PC-3 (cell line): ENCODE measurements around the gene USF1. TPM values are rescaled to one million over a fixed set of nuclear protein-coding genes. Genes with fewer than 3 reads are reported as not detected.

Experiments used
- ATAC-seq: fragments of 200-7000 bp; cut with Tn5 transposase; 2 replicates; pipeline ENCODE4 v1.9.1; 2020; ENCODE audit warnings: mild to moderate bottlenecking, moderate library complexity
- BruUV-seq: library from RNA; stranded (reverse); fragments of 400-500 nt; replicated peaks from 2 replicates; lab custom pipeline; 2021; lab: Mats Ljungman, UMichigan
- CTCF ChIA-PET: fragments of 300-600 bp; sonication (Branson Sonifier 250); formaldehyde crosslinking; loops from one replicate; lab custom pipeline; 2022; ENCODE audit warnings: antibody characterized with exemption; lab: Charles Lee
- POLR2A ChIA-PET: fragments of 300-600 bp; sonication (Branson Sonifier 250); formaldehyde crosslinking; loops from one replicate; lab custom pipeline; 2022; ENCODE audit warnings: antibody characterized with exemption; ENCODE audit not compliant: unreplicated experiment; lab: Charles Lee
- DNase-seq: peaks from one replicate; pipeline ENCODE4 v3.0.0-alpha.2; 2015
- H2AFZ ChIP-seq: fragments of 300-600 bp; sonication (generic); 2 replicates; pipeline ENCODE4 v1.6.0; 2016; ENCODE audit warnings: antibody characterized with exemption, low read length
- H3F3A ChIP-seq: fragments of 300-600 bp; sonication (generic); one replicate; pipeline ENCODE4 v1.6.0; 2017; ENCODE audit warnings: antibody characterized with exemption, low read length, control low read depth, mild to moderate bottlenecking; ENCODE audit not compliant: unreplicated experiment
- H3K27ac ChIP-seq: fragments of 300-600 bp; sonication (generic); 2 replicates; pipeline ENCODE4 v1.5.1; 2016; ENCODE audit warnings: mild to moderate bottlenecking, low read length
- H3K27me3 ChIP-seq: fragments of 300-600 bp; sonication (generic); 2 replicates; pipeline ENCODE4 v1.6.1; 2016; ENCODE audit warnings: low read length, mixed read lengths
- H3K36me3 ChIP-seq: fragments of 300-600 bp; sonication (generic); 2 replicates; pipeline ENCODE4 v1.6.1; 2016; ENCODE audit warnings: low read depth, mixed run types, low read length, mixed read lengths
- H3K4me1 ChIP-seq: fragments of 300-600 bp; sonication (generic); 2 replicates; pipeline ENCODE4 v1.5.1; 2016; ENCODE audit warnings: low read length; ENCODE audit not compliant: insufficient read depth
- H3K4me2 ChIP-seq: fragments of 300-600 bp; sonication (generic); 2 replicates; pipeline ENCODE4 v1.6.0; 2016; ENCODE audit warnings: low read length
- H3K4me3 ChIP-seq: fragments of 300-600 bp; sonication (generic); 2 replicates; pipeline ENCODE4 v1.5.1; 2016; ENCODE audit warnings: mild to moderate bottlenecking, low read length, mixed read lengths
- H3K79me2 ChIP-seq: fragments of 300-600 bp; sonication (generic); 2 replicates; pipeline ENCODE4 v1.6.1; 2017; ENCODE audit warnings: low read length, mixed read lengths
- H3K9ac ChIP-seq: fragments of 300-600 bp; sonication (generic); 2 replicates; pipeline ENCODE4 v1.6.0; 2016; ENCODE audit warnings: mild to moderate bottlenecking, low read length
- H3K9me2 ChIP-seq: fragments of 300-600 bp; sonication (generic); replicated peaks from 2 replicates; pipeline ENCODE4 v1.6.1; 2016; ENCODE audit warnings: mixed run types, low read length, mixed read lengths
- H3K9me3 ChIP-seq: fragments of 300-600 bp; sonication (generic); 2 replicates; pipeline ENCODE4 v1.6.1; 2016; ENCODE audit warnings: low read length, mixed read lengths
- H4K20me1 ChIP-seq: fragments of 300-600 bp; sonication (generic); 2 replicates; pipeline ENCODE4 v1.6.1; 2016; ENCODE audit warnings: low read length, mixed read lengths
- CTCF ChIP-seq: fragments of 300-600 bp; sonication (generic); conservative IDR thresholded peaks from 2 replicates; pipeline ENCODE4 v1.5.1; 2017; ENCODE audit warnings: antibody characterized with exemption, low read depth, mild to moderate bottlenecking, low read length
- EZH2 ChIP-seq: fragments of 300-600 bp; sonication (generic); IDR thresholded peaks from one replicate; pipeline ENCODE4 v1.6.1; 2017; ENCODE audit warnings: antibody characterized with exemption, mild to moderate bottlenecking, low read length; ENCODE audit not compliant: unreplicated experiment
- EZH2phosphoT487 ChIP-seq: fragments of 300-600 bp; sonication (generic); IDR thresholded peaks from 2 replicates; pipeline ENCODE4 v1.6.1; 2018; ENCODE audit warnings: mild to moderate bottlenecking, antibody characterized with exemption, low read length, borderline replicate concordance
- intact Hi-C: fragments of 100-400 bp; cut with micrococcal nuclease; formaldehyde crosslinking; loops from 2 replicates; pipeline ENCODE4 v1.9.0; 2023
- total RNA-seq: library from RNA; depleted of rRNA; stranded (reverse); fragments of >200 nt; gene quantifications from 2 replicates; pipeline ENCODE4 v1.2.3, GENCODE V29; 2014

USF1 gene
- total RNA-seq, 1 experiment from 2014 or later, result 113 TPM

GRCh38 chr1:161085165-161085564 is 39.4 kb upstream of the USF1 start:
- H3K4me1 ChIP-seq, result peaks cover 87% of the 10 kb centered on the region
- H3K9ac ChIP-seq, result no peak overlapping the region
- ATAC-seq (no peak), DNase-seq (no peak)
- no peak overlapping the region for H3K4me3 ChIP-seq
- no peaks in the 10 kb centered on the region for H3K9me3 ChIP-seq
- H3K27me3 ChIP-seq, result no peaks in the 10 kb centered on the region
- peak overlapping the region; percentile 56 for H3K27ac ChIP-seq
- TF ChIP-seq EZH2phosphoT487 (no peak), EZH2 (no peak), CTCF (no peak)
- H3K9me2 ChIP-seq, result no peaks in the 10 kb centered on the region
- no TSS peak for BruUV-seq
- peak overlapping the region; percentile 68 for H3K4me2 ChIP-seq
- no peaks in the 10 kb centered on the region for H3K36me3 ChIP-seq
- CTCF ChIA-PET, result no interaction called here
- H3K79me2 ChIP-seq, result peaks cover 26% of the 10 kb centered on the region
- H4K20me1 ChIP-seq, result no peaks in the 10 kb centered on the region
- POLR2A ChIA-PET, result no interaction called here
- intact Hi-C loops, result no loop called here
- H2AFZ ChIP-seq, result no peak overlapping the region
- no peaks in the 10 kb centered on the region for H3F3A ChIP-seq

GRCh38 chr1:161084597-161084988 is 38.8 kb upstream of the USF1 start:
- Histone ChIP-seq H2AFZ (no peak overlapping the region), H3K27me3 (no peaks in the 10 kb centered on the region), H3K4me3 (no peak overlapping the region), H3K9me3 (no peaks in the 10 kb centered on the region), H4K20me1 (no peaks in the 10 kb centered on the region), H3K36me3 (no peaks in the 10 kb centered on the region), H3K9ac (no peak overlapping the region), H3K9me2 (no peaks in the 10 kb centered on the region), H3K4me1 (peaks cover 82% of the 10 kb centered on the region), H3K27ac (peak overlapping the region; percentile 56), H3K79me2 (peaks cover 26% of the 10 kb centered on the region), H3K4me2 (peak overlapping the region; percentile 68), H3F3A (no peaks in the 10 kb centered on the region)
- CTCF ChIA-PET, result no interaction called here
- POLR2A ChIA-PET, result no interaction called here
- no TSS peak for BruUV-seq
- TF ChIP-seq EZH2phosphoT487, result no peak
- intact Hi-C loops, result no loop called here
- DNase-seq (no peak), ATAC-seq (no peak)

- BruUV-seq, result no TSS peak
- intact Hi-C loops, result no loop called here
Observed at GRCh38 chr1:161083748-161084596, 38.2 kb upstream of the USF1 start.

More at GRCh38 chr1:161083748-161084596, 38.2 kb upstream of the USF1 start:
- ChIA-PET CTCF (interaction anchor here (0.6 kb wide), 1 partner anchor 298 kb away, joined by 5 read pairs; no protein-coding TSS in a partner anchor), POLR2A (interaction anchor here (0.6 kb wide), 1 partner anchor 82 kb away, joined by 4 read pairs; the partner anchor contains the start of gene PPOX)
- no peaks in the 10 kb centered on the region for H3F3A ChIP-seq
- ATAC-seq (no peak), DNase-seq (no peak)
- H3K4me1 ChIP-seq, result peaks cover 76% of the 10 kb centered on the region
- H4K20me1 ChIP-seq, result no peaks in the 10 kb centered on the region
- H3K9ac ChIP-seq, result 0 out of 2 replicates have a peak overlapping the region, but pooled peaks have one; percentile 18
- TF ChIP-seq CTCF (no peak), EZH2phosphoT487 (no peak), EZH2 (no peak)
- H3K27me3 ChIP-seq, result no peaks in the 10 kb centered on the region
- peak overlapping the region; percentile 28; the same call in 1 of the 2 replicates for H3K4me3 ChIP-seq
- H3K9me2 ChIP-seq, result no peaks in the 10 kb centered on the region
- no peaks in the 10 kb centered on the region for H3K9me3 ChIP-seq
- peak overlapping the region; percentile 68 for H3K4me2 ChIP-seq
- no peaks in the 10 kb centered on the region for H3K36me3 ChIP-seq
- peaks cover 24% of the 10 kb centered on the region for H3K79me2 ChIP-seq
- peak overlapping the region; percentile 56 for H3K27ac ChIP-seq
- no peak overlapping the region for H2AFZ ChIP-seq
